Stimulated activated CD8-positive, alpha-beta memory T cell treated with anti-CD3 and anti-CD28 coated beads, Interleukin-7, amount 100 ng/mL, for 48 hours (primary cell): ENCODE data around the gene MRPL11.
"Not testable (repeated sequence)": the region's sequence is repeated elsewhere in the genome, so short reads cannot be mapped to it uniquely, and the experiment has no call there.

Source experiments
- DNase-seq, 2 donors: peaks; one replicate each; pipeline ENCODE4 v3.0.0-alpha.2; 2020; ENCODE audit warnings: low read depth in 1 of 2; ENCODE audit errors: extremely low read depth in 1 of 2

The MRPL11 gene

GRCh38 chr11:66467756-66468155, 29.1 kb upstream of the MRPL11 start:
- no peak for DNase-seq

- DNase-seq: no peak
Observed at GRCh38 chr11:66467034-66467659, 28.5 kb upstream of the MRPL11 start.

GRCh38 chr11:66466225-66467033, 27.8 kb upstream of the MRPL11 start, which contains the start of gene PELI3:
Gene PELI3 (plus strand): TSS chr11:66466905. CDS start chr11:66468129, 1,224 bp downstream.
- DNase-seq: peak; percentile 75 to 83

- no peak for DNase-seq
Observed at GRCh38 chr11:66465373-66466224, 27.0 kb upstream of the MRPL11 start.

GRCh38 chr11:66464916-66465315, 26.3 kb upstream of the MRPL11 start:
- no peak for DNase-seq

- not testable (repeated sequence) for DNase-seq
Observed at GRCh38 chr11:66464116-66464515, 25.5 kb upstream of the MRPL11 start.

- DNase-seq: no peak
Observed at GRCh38 chr11:66462911-66463310, 24.3 kb upstream of the MRPL11 start.

- no peak for DNase-seq
Observed at GRCh38 chr11:66462010-66462409, 23.4 kb upstream of the MRPL11 start.

- peak in 1 of 2 donors; percentile 22 for DNase-seq
Observed at GRCh38 chr11:66459138-66459778, 20.6 kb upstream of the MRPL11 start.

GRCh38 chr11:66457826-66458225, 19.2 kb upstream of the MRPL11 start:
- no peak for DNase-seq

- DNase-seq: no peak
Observed at GRCh38 chr11:66454828-66455227, 16.2 kb upstream of the MRPL11 start.

GRCh38 chr11:66454247-66454646, 15.6 kb upstream of the MRPL11 start:
- no peak for DNase-seq

- DNase-seq: no peak
Observed at GRCh38 chr11:66451663-66452062, 13.0 kb upstream of the MRPL11 start.

- DNase-seq: no peak
Observed at GRCh38 chr11:66450560-66450959, 11.9 kb upstream of the MRPL11 start.

- no peak for DNase-seq
Observed at GRCh38 chr11:66448523-66448922, 9.9 kb upstream of the MRPL11 start.

GRCh38 chr11:66447012-66447411, 8.4 kb upstream of the MRPL11 start:
- no peak for DNase-seq

- DNase-seq: no peak
Observed at GRCh38 chr11:66443602-66444001, 5.0 kb upstream of the MRPL11 start.

- not testable (repeated sequence) for DNase-seq
Observed at GRCh38 chr11:66440940-66441282, 2.3 kb upstream of the MRPL11 start.

GRCh38 chr11:66440101-66440939, 1.7 kb upstream of the MRPL11 start:
- DNase-seq: not testable (repeated sequence)

GRCh38 chr11:66437979-66438503, 607 bp downstream of the MRPL11 start:
- no peak for DNase-seq
